Upper lobe of right lung (tissue), 1 donor: ENCODE results near the gene VCL. TPM values are rescaled to one million over a fixed set of nuclear protein-coding genes. Genes with fewer than 3 reads are reported as not detected.

Experiments used
- ATAC-seq: fragments of 200-7000 bp; cut with Tn5 transposase; one replicate; pipeline ENCODE4 v1.9.1; 2020; ENCODE audit warnings: mild to moderate bottlenecking, moderate library complexity
- DNase-seq: peaks from one replicate; pipeline ENCODE4 v3.0.0-alpha.2; 2020
- H3K27ac ChIP-seq: fragments of 200-600 bp; one replicate; pipeline ENCODE4 v1.8.0; 2022
- H3K27me3 ChIP-seq: fragments of 200-600 bp; one replicate; pipeline ENCODE4 v1.8.0; 2022; ENCODE audit warnings: mild to moderate bottlenecking
- H3K36me3 ChIP-seq: fragments of 200-600 bp; one replicate; pipeline ENCODE4 v1.8.0; 2022
- H3K4me1 ChIP-seq: fragments of 200-600 bp; one replicate; pipeline ENCODE4 v1.8.0; 2022
- H3K4me3 ChIP-seq: fragments of 200-600 bp; one replicate; pipeline ENCODE4 v1.8.0; 2022; ENCODE audit warnings: mild to moderate bottlenecking
- H3K9me3 ChIP-seq: fragments of 200-600 bp; one replicate; pipeline ENCODE4 v1.8.0; 2022
- CTCF ChIP-seq: fragments of 200-600 bp; IDR thresholded peaks from one replicate; pipeline ENCODE4 v1.8.0; 2022; ENCODE audit warnings: antibody characterized with exemption
- intact Hi-C: fragments of 100-400 bp; cut with DNase I; formaldehyde crosslinking; loops from one replicate; pipeline ENCODE4 v1.11.0; 2022
- total RNA-seq: library from RNA; stranded (reverse); fragmentation: NEBNext Ultra II Directional; extraction: Animal tissue kit (Norgen Biotek cat#: 25700); gene quantifications from one replicate; pipeline ENCODE4 v1.2.1, GENCODE V29; 2021
- donor health status: DM: no; HTN: yes; CAD: no; lungs with severe emphysema.

The VCL gene
- total RNA-seq, 1 donor from 2014 or later = 148 TPM

DNA sequence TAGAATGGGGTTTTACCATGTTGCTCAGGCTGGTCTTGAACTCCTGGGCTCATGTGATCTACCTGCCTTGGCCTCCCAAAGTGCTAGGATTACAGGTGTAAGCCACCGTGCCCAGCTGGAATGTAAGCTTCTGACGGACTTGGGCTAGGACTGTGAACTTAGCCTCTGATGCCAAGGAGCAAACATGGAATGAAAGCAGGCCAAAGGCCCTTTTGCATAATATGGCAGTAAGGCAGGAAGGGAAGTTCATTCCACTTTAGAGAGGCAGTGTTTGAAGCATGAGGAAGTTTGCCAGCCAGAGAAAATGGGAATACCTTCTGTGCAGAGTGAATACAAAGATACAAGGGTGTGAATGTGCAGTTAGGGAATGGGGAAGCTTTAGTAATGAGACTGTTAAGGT, 20.3 kb downstream of the VCL start:
- peak; percentile 64 for ATAC-seq
- peaks cover 29% of the 10 kb centered on the region for H3K4me1 ChIP-seq
- H3K27ac ChIP-seq = no peak overlapping the region

DNA sequence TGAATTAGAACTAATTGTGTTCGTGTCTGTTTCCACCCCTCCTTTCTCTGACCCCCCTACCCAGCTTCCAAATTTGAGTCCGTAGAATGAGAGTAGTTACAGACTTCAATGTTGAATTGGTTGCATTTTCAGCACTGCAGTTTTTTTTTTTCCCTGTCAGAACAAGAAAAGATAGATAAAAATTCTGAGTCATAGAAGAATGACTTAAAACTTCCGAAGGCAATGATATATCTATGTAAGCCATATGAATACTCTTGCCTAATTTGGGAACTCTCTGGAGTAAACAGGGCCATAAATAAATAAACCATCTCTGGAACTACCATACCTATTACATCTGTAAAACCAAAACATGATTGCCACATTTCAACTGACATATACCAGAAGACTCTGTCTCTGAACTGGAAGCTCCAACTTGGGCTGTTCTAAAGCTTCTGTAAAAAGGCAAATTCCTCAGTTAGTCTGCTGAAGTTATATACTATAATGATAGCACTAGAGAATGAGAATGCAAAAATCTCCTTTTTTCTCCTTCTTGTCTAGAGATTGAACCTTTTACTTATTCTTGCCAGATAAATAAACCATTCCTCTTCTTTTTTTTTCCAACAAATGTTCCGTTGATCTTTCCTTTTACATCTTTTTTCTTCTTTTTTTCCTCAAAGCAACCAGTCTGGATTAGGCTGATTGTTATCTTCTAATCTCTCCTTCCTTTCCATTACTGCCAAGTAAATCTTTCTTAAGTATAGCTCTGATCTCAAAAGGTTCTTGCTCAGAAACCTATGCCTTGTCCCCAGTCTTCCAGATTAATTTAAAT, 23.5 kb downstream of the VCL start:
- TF ChIP-seq CTCF = no peak
- no peaks in the 10 kb centered on the region for H3K27me3 ChIP-seq
- intact Hi-C loops = no loop called here
- DNase-seq (no peak), ATAC-seq (no peak)
- no peaks in the 10 kb centered on the region for H3K9me3 ChIP-seq
- peaks cover 31% of the 10 kb centered on the region for H3K4me1 ChIP-seq
- H3K27ac ChIP-seq = no peak overlapping the region
- no peak overlapping the region for H3K4me3 ChIP-seq
- H3K36me3 ChIP-seq = no peaks in the 10 kb centered on the region

More for the DNA sequence above, 20.3 kb downstream of the VCL start:
- Histone ChIP-seq H3K4me3 (no peak overlapping the region), H3K9me3 (no peaks in the 10 kb centered on the region), H3K27me3 (no peaks in the 10 kb centered on the region), H3K36me3 (no peaks in the 10 kb centered on the region)
- TF ChIP-seq CTCF = no peak
- DNase-seq = no peak
- intact Hi-C loops = no loop called here

DNA sequence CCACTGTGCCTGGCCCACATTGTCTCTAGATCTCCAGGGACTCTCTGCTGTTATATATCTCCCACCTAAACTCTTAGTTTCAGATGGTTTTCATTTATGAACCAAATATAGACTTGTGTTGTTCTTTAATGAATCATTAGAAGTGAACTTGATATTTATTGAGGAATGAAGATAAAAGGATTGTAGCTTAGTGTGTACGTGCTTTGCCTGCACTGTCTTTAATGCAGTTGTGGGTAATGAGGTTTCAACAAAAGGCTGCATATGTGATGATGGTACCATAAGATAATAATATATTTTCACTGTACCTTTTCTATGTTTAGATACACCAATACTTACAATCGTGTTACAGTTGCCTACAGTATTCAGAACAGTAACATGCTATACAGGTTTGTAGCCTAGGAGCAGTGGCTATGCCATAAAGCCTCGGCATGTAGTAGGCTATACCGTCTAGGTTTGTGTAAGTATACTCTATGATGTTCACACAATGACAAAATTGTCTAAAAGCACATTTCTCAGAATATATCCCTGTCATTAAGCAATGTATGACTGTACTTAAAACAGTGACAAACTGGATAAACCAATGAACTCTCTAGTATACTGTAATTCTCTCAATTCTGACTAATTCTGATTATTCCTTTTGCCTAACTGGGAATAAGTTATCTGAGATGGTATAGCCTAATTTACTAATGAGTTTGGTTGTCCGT, 25.2 kb downstream of the VCL start:
- intact Hi-C loops = no loop called here
- Histone ChIP-seq H3K27me3 (no peaks in the 10 kb centered on the region), H3K4me1 (peaks cover 31% of the 10 kb centered on the region), H3K27ac (no peak overlapping the region), H3K9me3 (no peaks in the 10 kb centered on the region), H3K4me3 (no peak overlapping the region), H3K36me3 (no peaks in the 10 kb centered on the region)
- no peak for TF ChIP-seq CTCF
- ATAC-seq = no peak
- DNase-seq = no peak

DNA sequence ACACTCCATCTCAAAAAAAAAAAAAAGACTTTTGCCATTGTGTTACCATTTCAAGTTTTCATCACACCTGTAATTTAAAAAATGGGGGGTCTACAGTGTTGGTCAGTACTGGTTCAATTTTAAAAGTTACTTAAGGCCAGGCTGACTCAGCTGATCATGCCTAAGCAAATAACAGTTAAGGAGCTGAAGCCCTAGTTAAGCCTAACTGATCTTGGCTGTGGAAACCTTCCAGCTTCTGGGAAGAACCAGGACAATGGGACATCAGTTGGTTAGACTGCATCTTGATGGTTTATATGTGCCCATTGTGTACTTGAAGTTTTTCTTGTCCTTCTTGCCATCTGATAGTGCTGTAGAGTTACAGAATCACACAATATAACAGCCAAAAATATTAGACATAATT, 26.7 kb downstream of the VCL start:
- no peak for DNase-seq
- Histone ChIP-seq H3K4me1 (peaks cover 29% of the 10 kb centered on the region), H3K36me3 (no peaks in the 10 kb centered on the region), H3K4me3 (no peak overlapping the region), H3K9me3 (no peaks in the 10 kb centered on the region), H3K27me3 (no peaks in the 10 kb centered on the region), H3K27ac (no peak overlapping the region)
- no peak for ATAC-seq
- intact Hi-C loops = no loop called here
- TF ChIP-seq CTCF = no peak

GRCh38 chr10:74025380-74025978, 27.6 kb downstream of the VCL start:
- Histone ChIP-seq H3K27me3 (no peaks in the 10 kb centered on the region), H3K4me3 (no peak overlapping the region), H3K4me1 (peaks cover 38% of the 10 kb centered on the region), H3K9me3 (no peaks in the 10 kb centered on the region), H3K27ac (no peak overlapping the region), H3K36me3 (no peaks in the 10 kb centered on the region)
- DNase-seq (no peak), ATAC-seq (no peak)
- TF ChIP-seq CTCF = no peak
- intact Hi-C loops = no loop called here
